Trophoblast cell (in vitro differentiated cells and primary cell): ENCODE data around the gene PRSS38. TPM values are rescaled to one million over a fixed set of nuclear protein-coding genes. Genes with fewer than 3 reads are reported as not detected.

ENCODE experiments used
- DNase-seq, 2 donors: peaks; one replicate each; pipeline ENCODE4 v3.0.0-alpha.2; 2016
- H2AFZ ChIP-seq: 2 replicates; pipeline ENCODE4 v1.6.1; 2013; ENCODE audit warnings: low read length, moderate library complexity, mild to moderate bottlenecking; ENCODE audit not compliant: insufficient read depth, poor library complexity
- H2AK5ac ChIP-seq: 2 replicates; pipeline ENCODE4 v1.6.1; 2013; ENCODE audit warnings: mild to moderate bottlenecking, low read length
- H2BK120ac ChIP-seq: 2 replicates; pipeline ENCODE4 v1.6.1; 2013; ENCODE audit warnings: low read length, mild to moderate bottlenecking, moderate library complexity; ENCODE audit not compliant: insufficient read depth, poor library complexity
- H2BK12ac ChIP-seq: 2 replicates; pipeline ENCODE4 v1.6.1; 2013; ENCODE audit warnings: mild to moderate bottlenecking, low read length, moderate library complexity
- H2BK5ac ChIP-seq: 2 replicates; pipeline ENCODE4 v1.6.1; 2013; ENCODE audit warnings: low read length, low read depth, moderate library complexity, mild to moderate bottlenecking; ENCODE audit not compliant: poor library complexity
- H3K14ac ChIP-seq: 2 replicates; pipeline ENCODE4 v1.6.1; 2013; ENCODE audit warnings: mild to moderate bottlenecking, low read length
- H3K18ac ChIP-seq: 2 replicates; pipeline ENCODE4 v1.6.1; 2013; ENCODE audit warnings: mild to moderate bottlenecking, low read length
- H3K23ac ChIP-seq: 2 replicates; pipeline ENCODE4 v1.6.1; 2013; ENCODE audit warnings: low read length
- H3K27ac ChIP-seq: 2 replicates; pipeline ENCODE4 v1.5.1; 2013; ENCODE audit warnings: low read depth, mild to moderate bottlenecking, inconsistent platforms, low read length, moderate library complexity
- H3K27me3 ChIP-seq: 2 replicates; pipeline ENCODE4 v1.6.1; 2013; ENCODE audit warnings: inconsistent platforms, mild to moderate bottlenecking, low read length, moderate library complexity; ENCODE audit not compliant: insufficient read depth
- H3K36me3 ChIP-seq, 2 experiments: 1 replicate in 1 of 2; 2 replicates in 1 of 2; pipeline ENCODE4 v1.6.1; 2013; ENCODE audit warnings: low read length in 2 of 2, mild to moderate bottlenecking in 2 of 2, moderate library complexity in 1 of 2; ENCODE audit not compliant: insufficient read depth in 2 of 2, control insufficient read depth in 1 of 2
- H3K4ac ChIP-seq: 2 replicates; pipeline ENCODE4 v1.6.1; 2013; ENCODE audit warnings: low read depth, mild to moderate bottlenecking, low read length, moderate library complexity
- H3K4me1 ChIP-seq, 2 experiments: 1 replicate in 1 of 2; 2 replicates in 1 of 2; pipeline ENCODE4 v1.6.1; 2013; ENCODE audit warnings: low read length in 2 of 2, mild to moderate bottlenecking in 2 of 2, moderate library complexity in 1 of 2; ENCODE audit not compliant: insufficient read depth in 2 of 2, control insufficient read depth in 1 of 2
- H3K4me2 ChIP-seq: 2 replicates; pipeline ENCODE4 v1.6.1; 2013; ENCODE audit warnings: inconsistent platforms, mild to moderate bottlenecking, low read length, moderate library complexity
- H3K4me3 ChIP-seq: 2 replicates; pipeline ENCODE4 v1.5.1; 2013; ENCODE audit warnings: mild to moderate bottlenecking, low read depth, low read length, inconsistent platforms
- H3K79me1 ChIP-seq: one replicate; pipeline ENCODE4 v1.6.1; 2013; ENCODE audit warnings: low read length
- H3K79me2 ChIP-seq: 2 replicates; pipeline ENCODE4 v1.6.1; 2013; ENCODE audit warnings: low read length, mild to moderate bottlenecking; ENCODE audit not compliant: control insufficient read depth, insufficient read depth, poor library complexity
- H3K9ac ChIP-seq: 2 replicates; pipeline ENCODE4 v1.6.1; 2013; ENCODE audit warnings: mild to moderate bottlenecking, low read length
- H3K9me3 ChIP-seq: 2 replicates; pipeline ENCODE4 v1.6.1; 2013; ENCODE audit warnings: low read depth, mild to moderate bottlenecking, control low read depth, inconsistent platforms, low read length; ENCODE audit not compliant: insufficient read depth
- H4K12ac ChIP-seq: 2 replicates; pipeline ENCODE4 v1.6.1; 2013; ENCODE audit warnings: low read depth, mild to moderate bottlenecking, low read length, moderate library complexity
- H4K8ac ChIP-seq: 2 replicates; pipeline ENCODE4 v1.6.1; 2013; ENCODE audit warnings: low read depth, mild to moderate bottlenecking, low read length, moderate library complexity
- H4K91ac ChIP-seq: one replicate; pipeline ENCODE4 v1.6.1; 2013; ENCODE audit warnings: low read depth, mild to moderate bottlenecking, low read length, moderate library complexity
- WGBS: extraction: QIAGEN DNeasy Blood & Tissue Kit; methylation state at CpG from one replicate; pipeline ENCODE4 v1.1.7; 2013; ENCODE audit warnings: missing lambda C conversion rate; ENCODE audit not compliant: insufficient read length, insufficient coverage; ENCODE audit errors: extremely low coverage; 5-methylcytosine and 5-hydroxymethylcytosine counted together
- polyA plus RNA-seq: library from polyadenylated mRNA; stranded (reverse); fragments of 200-250 nt; gene quantifications from 2 replicates; pipeline ENCODE4 v1.2.3, GENCODE V29; 2013

The PRSS38 gene
- not detected in 2 replicates for polyA plus RNA-seq

GRCh38 chr1:227815468-227816409, at the start of gene PRSS38:
Gene PRSS38 (plus strand): TSS chr1:227815675. CDS start chr1:227815717, 42 bp downstream.
- Histone ChIP-seq H3K4me3 (peak within 1 kb of the TSS; percentile 49), H3K36me3 (no peaks in the 10 kb centered on the region), H3K27ac (no peak within 1 kb of the TSS), H2AK5ac (no peak within 1 kb of the TSS), H3K4me2 (no peak within 1 kb of the TSS), H3K4ac (no peak within 1 kb of the TSS), H4K91ac (no peak within 1 kb of the TSS), H3K14ac (no peak within 1 kb of the TSS), H3K18ac (no peak within 1 kb of the TSS), H2BK12ac (no peak within 1 kb of the TSS), H3K79me1 (no peaks in the 10 kb centered on the region), H3K79me2 (no peaks in the 10 kb centered on the region), H2BK5ac (no peak within 1 kb of the TSS), H2BK120ac (no peak within 1 kb of the TSS), H3K4me1 (no peaks in the 10 kb centered on the region), H4K12ac (no peak within 1 kb of the TSS), H3K9ac (no peak within 1 kb of the TSS), H3K23ac (no peak within 1 kb of the TSS), H4K8ac (no peak within 1 kb of the TSS), H3K9me3 (peaks cover 28% of the 10 kb centered on the region), H2AFZ (no peak within 1 kb of the TSS), H3K27me3 (no peaks in the 10 kb centered on the region)
- no CpG with 5 or more reads among the region's 44 CpGs for WGBS
- no peak for DNase-seq

GRCh38 chr1:227766015-227766634, 49.4 kb upstream of the PRSS38 start:
- H3K27ac ChIP-seq, result no peak overlapping the region
- H3K18ac ChIP-seq, result no peak overlapping the region
- H3K4me1 ChIP-seq, result peaks cover 15 to 33% of the 10 kb centered on the region in 2 experiments
- no peak overlapping the region for H4K8ac ChIP-seq
- no peak overlapping the region for H3K4me3 ChIP-seq
- H2BK5ac ChIP-seq, result no peak overlapping the region
- peaks cover 2% of the 10 kb centered on the region for H3K79me2 ChIP-seq
- no peak overlapping the region for H3K23ac ChIP-seq
- H3K9ac ChIP-seq, result no peak overlapping the region
- H3K36me3 ChIP-seq, result peaks cover 40 to 55% of the 10 kb centered on the region in 2 experiments
- no peak overlapping the region for H2AFZ ChIP-seq
- no peak overlapping the region for H3K4me2 ChIP-seq
- no peaks in the 10 kb centered on the region for H3K27me3 ChIP-seq
- peak; percentile 62 to 64 for DNase-seq
- peak overlapping the region; percentile 4 for H4K91ac ChIP-seq
- H3K79me1 ChIP-seq, result peaks cover 7% of the 10 kb centered on the region
- H2AK5ac ChIP-seq, result no peak overlapping the region
- no CpG with 5 or more reads among the region's 17 CpGs for WGBS
- peaks cover 3% of the 10 kb centered on the region for H3K9me3 ChIP-seq
- H2BK12ac ChIP-seq, result no peak overlapping the region
- no peak overlapping the region for H4K12ac ChIP-seq
- no peak overlapping the region for H2BK120ac ChIP-seq
- peak overlapping the region; percentile 0 for H3K14ac ChIP-seq
- H3K4ac ChIP-seq, result no peak overlapping the region

GRCh38 chr1:227766653-227767277, 48.7 kb upstream of the PRSS38 start:
- Histone ChIP-seq H3K9me3 (peaks cover 3% of the 10 kb centered on the region), H3K4me3 (no peak overlapping the region), H4K8ac (no peak overlapping the region), H3K27ac (no peak overlapping the region), H2AFZ (no peak overlapping the region), H2BK12ac (no peak overlapping the region), H2BK120ac (no peak overlapping the region), H4K91ac (no peak overlapping the region), H3K79me1 (peaks cover 7% of the 10 kb centered on the region), H3K4me2 (no peak overlapping the region), H3K9ac (no peak overlapping the region), H3K18ac (no peak overlapping the region), H4K12ac (no peak overlapping the region), H3K4me1 (peaks cover 15 to 33% of the 10 kb centered on the region in 2 experiments), H3K23ac (no peak overlapping the region), H3K4ac (no peak overlapping the region), H3K36me3 (peaks cover 40 to 53% of the 10 kb centered on the region in 2 experiments), H3K14ac (no peak overlapping the region), H3K79me2 (peaks cover 2% of the 10 kb centered on the region), H2AK5ac (no peak overlapping the region), H3K27me3 (no peaks in the 10 kb centered on the region), H2BK5ac (no peak overlapping the region)
- no peak for DNase-seq
- WGBS, result no CpG with 5 or more reads among the region's 19 CpGs

GRCh38 chr1:227767401-227768124, 47.9 kb upstream of the PRSS38 start:
- H3K79me2 ChIP-seq, result peaks cover 2% of the 10 kb centered on the region
- H2BK12ac ChIP-seq, result no peak overlapping the region
- H3K4me1 ChIP-seq, result peaks cover 15 to 32% of the 10 kb centered on the region in 2 experiments
- peaks cover 40 to 52% of the 10 kb centered on the region in 2 experiments for H3K36me3 ChIP-seq
- WGBS, result no CpG with 5 or more reads among the region's 6 CpGs
- no peak overlapping the region for H3K14ac ChIP-seq
- no peak overlapping the region for H2AFZ ChIP-seq
- H3K23ac ChIP-seq, result no peak overlapping the region
- H2BK120ac ChIP-seq, result no peak overlapping the region
- H3K9ac ChIP-seq, result no peak overlapping the region
- H3K4me2 ChIP-seq, result no peak overlapping the region
- no peaks in the 10 kb centered on the region for H3K27me3 ChIP-seq
- no peak overlapping the region for H4K8ac ChIP-seq
- H3K9me3 ChIP-seq, result peaks cover 3% of the 10 kb centered on the region
- peaks cover 7% of the 10 kb centered on the region for H3K79me1 ChIP-seq
- H3K4ac ChIP-seq, result no peak overlapping the region
- no peak overlapping the region for H4K91ac ChIP-seq
- H3K27ac ChIP-seq, result no peak overlapping the region
- H2AK5ac ChIP-seq, result no peak overlapping the region
- no peak overlapping the region for H2BK5ac ChIP-seq
- no peak overlapping the region for H3K4me3 ChIP-seq
- DNase-seq, result no peak
- H3K18ac ChIP-seq, result no peak overlapping the region
- no peak overlapping the region for H4K12ac ChIP-seq
